GM18909 (cell line): Measurements from ENCODE around the gene HES6.

ENCODE experiments used
- ATAC-seq: cut with Tn5 transposase; IDR thresholded peaks from one replicate; pipeline ENCODE4 v1.9.1; 2021; ENCODE audit warnings: mild to moderate bottlenecking; ENCODE audit not compliant: unreplicated experiment, poor library complexity

HES6 gene

DNA sequence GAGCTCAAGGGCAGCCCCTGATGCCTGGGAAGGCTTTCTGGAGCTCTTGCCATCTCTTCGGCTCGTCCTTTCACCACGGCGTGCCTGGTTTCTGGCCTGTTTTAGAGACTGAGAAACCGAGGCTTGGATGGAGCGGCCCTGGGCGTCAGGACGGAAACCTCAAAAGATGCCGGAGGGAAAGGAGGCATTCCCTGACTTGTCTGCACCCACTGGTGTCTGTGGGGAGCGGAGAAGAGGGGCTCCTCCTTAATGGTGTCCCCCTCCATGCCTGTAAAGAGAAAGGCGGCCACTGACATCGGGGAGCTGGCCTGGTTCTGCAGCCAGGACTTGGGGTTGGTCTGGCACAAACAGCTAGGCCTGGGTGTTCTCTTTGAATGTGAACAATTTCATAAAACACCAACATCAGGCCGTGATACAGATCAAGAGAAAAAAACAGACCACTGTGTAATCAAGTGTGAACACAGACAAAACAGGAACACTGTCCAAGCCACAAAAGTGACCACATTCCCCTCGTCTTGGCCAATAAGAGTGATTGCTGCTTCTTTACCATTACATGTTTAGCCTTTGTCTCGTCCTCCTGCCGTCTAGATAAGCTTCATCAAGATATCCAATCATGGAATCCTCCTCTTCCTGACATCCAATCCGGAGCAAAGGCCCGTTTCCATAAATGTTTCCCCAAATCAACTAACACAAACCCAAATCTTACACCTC, 35.7 kb downstream of the HES6 start:
- ATAC-seq, result peak; percentile 22

GRCh38 chr2:238203094-238203972, 36.5 kb downstream of the HES6 start, which contains the start of gene ILKAP:
Gene ILKAP, minus strand, starts transcription at chr2:238203695. Its CDS starts 142 bp downstream, at chr2:238203553.
- ATAC-seq, result peak; percentile 94

GRCh38 chr2:238202326-238203093, 37.3 kb downstream of the HES6 start:
- ATAC-seq, result no peak

DNA sequence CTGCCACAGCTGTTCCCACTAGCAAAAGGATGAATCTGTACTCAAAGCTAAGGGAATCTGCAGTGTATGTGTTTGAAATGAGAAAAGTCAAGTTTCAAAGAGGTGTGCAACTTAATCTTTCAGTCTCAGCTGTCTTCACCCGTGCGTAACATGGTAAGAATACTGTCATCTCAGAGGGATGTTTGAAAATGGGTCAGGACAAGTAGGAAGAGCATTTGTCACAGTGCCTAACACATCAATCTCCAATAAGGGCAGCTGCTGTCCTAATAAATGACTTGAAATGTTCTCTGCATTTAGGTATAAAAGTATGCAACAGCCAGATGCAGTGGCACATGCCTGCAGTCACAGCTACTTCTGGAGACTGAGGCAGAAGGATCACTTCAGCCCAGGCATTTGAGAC, 49.4 kb downstream of the HES6 start:
- ATAC-seq, result no peak
